ENCODE measurements around the gene PSMD7. TPM values are rescaled to one million over a fixed set of nuclear protein-coding genes. Genes with fewer than 3 reads are reported as not detected.

Gene PSMD7
- total RNA-seq (2014; rRNA removed; shearing (Covaris generic)), result 122 and 133 TPM in 2 replicates

- DNase-seq (ENCODE audit: low read depth), result peak; percentile 89
Measured at GRCh38 chr16:74296432-74297144, at the start of gene PSMD7. PSMD7 (plus strand) TSS chr16:74296814; CDS start chr16:74296915, 101 bp downstream.

GRCh38 chr16:74249254-74249653 lies 47.4 kb upstream of the PSMD7 start:
- no peak for DNase-seq (ENCODE audit: low read depth)

GRCh38 chr16:74249846-74250245 lies 46.8 kb upstream of the PSMD7 start:
- no peak for DNase-seq (ENCODE audit: low read depth)

GRCh38 chr16:74252329-74252728 lies 44.3 kb upstream of the PSMD7 start:
- DNase-seq (ENCODE audit: low read depth), result no peak

GRCh38 chr16:74253161-74253938 lies 43.3 kb upstream of the PSMD7 start:
- DNase-seq (ENCODE audit: low read depth), result no peak

- DNase-seq (ENCODE audit: low read depth), result no peak
Measured at GRCh38 chr16:74257061-74257460, 39.6 kb upstream of the PSMD7 start.

GRCh38 chr16:74261068-74261467 lies 35.5 kb upstream of the PSMD7 start:
- no peak for DNase-seq (ENCODE audit: low read depth)

- no peak for DNase-seq (ENCODE audit: low read depth)
Measured at GRCh38 chr16:74264811-74265210, 31.8 kb upstream of the PSMD7 start.

- no peak for DNase-seq (ENCODE audit: low read depth)
Measured at GRCh38 chr16:74268372-74268782, 28.2 kb upstream of the PSMD7 start.

- no peak for DNase-seq (ENCODE audit: low read depth)
Measured at GRCh38 chr16:74271872-74272271, 24.7 kb upstream of the PSMD7 start.

- DNase-seq (ENCODE audit: low read depth), result peak; percentile 13
Measured at GRCh38 chr16:74275031-74275636, 21.5 kb upstream of the PSMD7 start.

GRCh38 chr16:74275711-74276110 lies 20.9 kb upstream of the PSMD7 start:
- no peak for DNase-seq (ENCODE audit: low read depth)

- no peak for DNase-seq (ENCODE audit: low read depth)
Measured at GRCh38 chr16:74277974-74278373, 18.6 kb upstream of the PSMD7 start.

- DNase-seq (ENCODE audit: low read depth), result no peak
Measured at GRCh38 chr16:74279266-74279665, 17.3 kb upstream of the PSMD7 start.

GRCh38 chr16:74279805-74280204 lies 16.8 kb upstream of the PSMD7 start:
- no peak for DNase-seq (ENCODE audit: low read depth)

- DNase-seq (ENCODE audit: low read depth), result no peak
Measured at GRCh38 chr16:74280448-74280847, 16.2 kb upstream of the PSMD7 start.

- no peak for DNase-seq (ENCODE audit: low read depth)
Measured at GRCh38 chr16:74281300-74281699, 15.3 kb upstream of the PSMD7 start.

- DNase-seq (ENCODE audit: low read depth), result no peak
Measured at GRCh38 chr16:74283716-74284115, 12.9 kb upstream of the PSMD7 start.

- DNase-seq (ENCODE audit: low read depth), result no peak
Measured at GRCh38 chr16:74288065-74288464, 8.5 kb upstream of the PSMD7 start.

GRCh38 chr16:74290356-74290755 lies 6.3 kb upstream of the PSMD7 start:
- DNase-seq (ENCODE audit: low read depth), result no peak

GRCh38 chr16:74291176-74291575 lies 5.4 kb upstream of the PSMD7 start:
- DNase-seq (ENCODE audit: low read depth), result no peak

- DNase-seq (ENCODE audit: low read depth), result no peak
Measured at GRCh38 chr16:74291577-74292208, 4.9 kb upstream of the PSMD7 start.
